Activated B cell treated with CpG ODN at 0.5 μM for 24 hours (primary cell): ENCODE results near the gene ZNF8. TPM values are rescaled to one million over a fixed set of nuclear protein-coding genes. Genes with fewer than 3 reads are reported as not detected.
"Not testable (repeated sequence)": the region's sequence is repeated elsewhere in the genome, so short reads cannot be mapped to it uniquely, and the experiment has no call there.

Experiments used
- ATAC-seq: fragments of 200-7000 bp; cut with Tn5 transposase; one replicate; pipeline ENCODE4 v1.10.0; 2021; ENCODE audit warnings: low read depth, mild to moderate bottlenecking, moderate library complexity
- CTCF ChIA-PET: fragments of 350-600 bp; sonication (Branson Sonifier 250); formaldehyde crosslinking; loops from one replicate; lab custom pipeline; 2021; ENCODE audit warnings: antibody characterized with exemption; lab: Charles Lee
- POLR2A ChIA-PET: fragments of 350-600 bp; sonication (Branson Sonifier 250); formaldehyde crosslinking; loops from one replicate; lab custom pipeline; 2021; ENCODE audit warnings: antibody characterized with exemption; lab: Charles Lee
- DNase-seq: peaks from one replicate; pipeline ENCODE4 v3.0.0; 2022
- H3K27ac Mint-ChIP-seq: one replicate; pipeline ENCODE4 v1.8.0; 2020; ENCODE audit warnings: mixed read lengths
- H3K27me3 Mint-ChIP-seq: one replicate; pipeline ENCODE4 v1.8.0; 2021; ENCODE audit warnings: mixed read lengths
- H3K36me3 Mint-ChIP-seq: one replicate; pipeline ENCODE4 v1.8.0; 2021; ENCODE audit warnings: low read depth, mixed read lengths
- H3K4me1 Mint-ChIP-seq: one replicate; pipeline ENCODE4 v1.8.0; 2021; ENCODE audit warnings: mixed read lengths
- H3K4me3 Mint-ChIP-seq: one replicate; pipeline ENCODE4 v1.8.0; 2020; ENCODE audit warnings: mild to moderate bottlenecking, mixed read lengths
- H3K9me3 Mint-ChIP-seq: one replicate; pipeline ENCODE4 v1.8.0; 2020; ENCODE audit warnings: mixed read lengths
- intact Hi-C: fragments of 100-400 bp; cut with micrococcal nuclease; formaldehyde crosslinking; loops from one replicate; pipeline ENCODE4 v1.15.1; 2024
- total RNA-seq: library from RNA; stranded (reverse); gene quantifications from 2 replicates; pipeline ENCODE4 v1.2.3, GENCODE V29; 2022
- TF ChIP-seq, protein P1 (sequence below): fragments of 200-600 bp; IDR thresholded peaks from one replicate; pipeline ENCODE4 v1.8.0; 2022; ENCODE audit warnings: antibody characterized with exemption, mild to moderate bottlenecking

The ZNF8 gene
- total RNA-seq, 1 donor from 2014 or later, result 5.3 TPM

DNA sequence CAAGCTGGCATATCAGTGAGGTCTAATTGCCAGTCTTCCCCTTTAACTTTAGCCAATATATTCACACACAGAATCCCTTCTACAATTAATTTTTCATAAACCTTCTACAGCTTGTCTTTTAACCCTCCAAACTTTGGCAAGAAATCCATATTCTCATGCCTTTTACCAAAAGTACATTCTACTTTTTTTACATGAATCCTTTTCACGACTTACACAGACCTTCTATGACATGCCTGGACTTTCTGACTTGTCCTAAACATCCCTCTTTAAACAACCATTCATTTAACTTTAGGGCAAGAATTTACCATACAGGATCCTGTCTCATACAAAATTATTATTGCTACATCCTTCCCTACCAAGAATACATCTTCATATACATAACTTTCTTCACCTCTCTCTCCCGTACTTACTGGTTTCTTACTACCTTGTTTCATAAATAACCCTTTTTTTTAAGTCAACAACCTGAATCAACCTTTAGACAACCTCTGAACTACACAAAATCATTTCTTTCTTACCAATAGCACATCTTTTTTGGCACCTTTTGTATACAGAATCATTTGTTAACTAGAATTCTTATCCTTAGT lies 26.6 kb upstream of the ZNF8 start:
- ATAC-seq (no peak), DNase-seq (no peak)
- intact Hi-C loops, result no loop called here
- Mint-ChIP-seq H3K27me3 (no peaks in the 10 kb centered on the region), H3K36me3 (peaks cover 98% of the 10 kb centered on the region), H3K4me3 (no peak overlapping the region), H3K9me3 (peaks cover 43% of the 10 kb centered on the region), H3K27ac (no peak overlapping the region), H3K4me1 (no peaks in the 10 kb centered on the region)
- POLR2A ChIA-PET, result no interaction called here
- TF ChIP-seq, protein P1, sequence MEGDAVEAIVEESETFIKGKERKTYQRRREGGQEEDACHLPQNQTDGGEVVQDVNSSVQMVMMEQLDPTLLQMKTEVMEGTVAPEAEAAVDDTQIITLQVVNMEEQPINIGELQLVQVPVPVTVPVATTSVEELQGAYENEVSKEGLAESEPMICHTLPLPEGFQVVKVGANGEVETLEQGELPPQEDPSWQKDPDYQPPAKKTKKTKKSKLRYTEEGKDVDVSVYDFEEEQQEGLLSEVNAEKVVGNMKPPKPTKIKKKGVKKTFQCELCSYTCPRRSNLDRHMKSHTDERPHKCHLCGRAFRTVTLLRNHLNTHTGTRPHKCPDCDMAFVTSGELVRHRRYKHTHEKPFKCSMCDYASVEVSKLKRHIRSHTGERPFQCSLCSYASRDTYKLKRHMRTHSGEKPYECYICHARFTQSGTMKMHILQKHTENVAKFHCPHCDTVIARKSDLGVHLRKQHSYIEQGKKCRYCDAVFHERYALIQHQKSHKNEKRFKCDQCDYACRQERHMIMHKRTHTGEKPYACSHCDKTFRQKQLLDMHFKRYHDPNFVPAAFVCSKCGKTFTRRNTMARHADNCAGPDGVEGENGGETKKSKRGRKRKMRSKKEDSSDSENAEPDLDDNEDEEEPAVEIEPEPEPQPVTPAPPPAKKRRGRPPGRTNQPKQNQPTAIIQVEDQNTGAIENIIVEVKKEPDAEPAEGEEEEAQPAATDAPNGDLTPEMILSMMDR, result no peak
- CTCF ChIA-PET, result no interaction called here

DNA sequence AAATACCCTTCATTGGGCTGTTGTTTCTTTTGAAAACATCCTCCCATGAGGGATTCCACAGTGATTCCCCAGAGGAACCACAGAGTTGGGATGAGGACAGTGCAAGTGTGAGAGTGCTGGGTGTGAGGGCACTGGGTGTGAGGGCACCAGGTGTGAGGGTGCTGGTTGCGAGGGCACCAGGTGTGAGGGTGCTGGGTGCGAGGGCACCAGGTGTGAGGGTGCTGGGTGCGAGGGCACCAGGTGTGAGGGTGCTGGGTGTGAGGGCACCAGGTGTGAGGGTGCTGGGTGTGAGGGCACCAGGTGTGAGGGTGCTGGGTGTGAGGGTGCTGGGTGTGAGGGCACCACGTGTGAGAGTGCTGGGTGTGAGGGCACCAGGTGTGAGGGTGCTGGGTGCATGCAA lies 20.5 kb upstream of the ZNF8 start:
- H3K27me3 Mint-ChIP-seq, CTCF ChIA-PET, ATAC-seq, POLR2A ChIA-PET, intact Hi-C loops, DNase-seq, H3K27ac Mint-ChIP-seq, H3K4me1 Mint-ChIP-seq, H3K4me3 Mint-ChIP-seq: not testable (repeated sequence)
- H3K36me3 Mint-ChIP-seq, result peaks cover 97% of the 10 kb centered on the region
- peaks cover 49% of the 10 kb centered on the region for H3K9me3 Mint-ChIP-seq

DNA sequence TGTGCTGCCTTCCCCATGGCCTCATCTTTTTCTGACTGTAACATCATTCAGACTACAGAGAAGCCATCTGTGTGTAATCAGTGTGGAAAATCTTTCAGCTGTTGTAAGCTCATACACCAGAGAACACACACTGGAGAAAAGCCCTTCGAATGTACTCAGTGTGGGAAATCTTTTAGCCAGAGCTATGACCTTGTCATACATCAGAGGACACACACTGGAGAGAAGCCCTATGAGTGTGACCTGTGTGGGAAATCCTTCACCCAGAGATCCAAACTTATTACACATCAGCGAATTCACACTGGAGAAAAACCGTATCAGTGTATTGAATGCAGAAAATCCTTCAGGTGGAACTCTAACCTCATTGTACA lies 17.2 kb upstream of the ZNF8 start:
- H3K4me1 Mint-ChIP-seq, result no peaks in the 10 kb centered on the region
- ChIA-PET CTCF (no interaction called here), POLR2A (no interaction called here)
- H3K27ac Mint-ChIP-seq, result no peak overlapping the region
- no peaks in the 10 kb centered on the region for H3K27me3 Mint-ChIP-seq
- intact Hi-C loops, result no loop called here
- TF ChIP-seq, protein P1, result no peak
- H3K9me3 Mint-ChIP-seq, result peaks cover 34% of the 10 kb centered on the region
- DNase-seq (no peak), ATAC-seq (no peak)
- H3K36me3 Mint-ChIP-seq, result peaks cover 75% of the 10 kb centered on the region
- H3K4me3 Mint-ChIP-seq, result no peak overlapping the region

DNA sequence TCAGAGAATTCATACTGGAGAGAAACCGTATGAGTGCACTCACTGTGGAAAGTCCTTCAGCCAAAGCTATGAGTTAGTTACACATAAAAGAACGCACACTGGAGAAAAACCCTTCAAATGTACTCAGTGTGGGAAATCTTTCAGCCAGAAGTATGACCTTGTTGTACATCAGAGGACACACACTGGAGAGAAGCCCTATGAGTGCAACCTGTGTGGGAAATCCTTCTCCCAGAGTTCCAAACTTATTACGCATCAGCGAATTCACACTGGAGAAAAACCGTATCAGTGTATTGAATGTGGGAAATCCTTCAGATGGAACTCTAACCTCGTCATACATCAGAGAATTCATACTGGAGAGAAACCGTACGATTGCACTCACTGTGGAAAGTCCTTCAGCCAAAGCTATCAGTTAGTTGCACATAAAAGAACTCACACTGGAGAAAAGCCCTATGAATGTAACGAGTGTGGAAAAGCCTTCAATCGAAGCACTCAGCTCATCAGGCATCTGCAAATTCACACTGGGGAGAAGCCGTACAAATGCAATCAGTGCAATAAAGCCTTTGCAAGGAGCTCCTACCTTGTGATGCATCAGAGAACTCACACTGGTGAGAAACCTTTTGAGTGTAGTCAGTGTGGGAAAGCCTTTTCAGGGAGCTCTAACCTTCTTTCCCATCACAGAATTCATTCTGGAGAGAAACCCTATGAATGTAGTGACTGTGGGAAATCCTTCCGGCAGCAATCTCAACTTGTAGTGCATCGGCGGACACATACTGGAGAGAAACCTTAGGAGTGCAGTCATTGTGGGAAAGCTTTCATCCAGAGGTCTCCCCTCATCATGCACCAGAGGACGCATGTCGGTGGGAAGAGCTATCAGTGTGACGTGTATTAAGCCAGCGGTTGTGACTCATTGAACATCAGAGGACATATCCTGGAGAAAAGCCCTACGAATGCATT lies 16.5 kb upstream of the ZNF8 start:
- no peak overlapping the region for H3K4me3 Mint-ChIP-seq
- TF ChIP-seq, protein P1, result no peak
- no peaks in the 10 kb centered on the region for H3K27me3 Mint-ChIP-seq
- no peaks in the 10 kb centered on the region for H3K4me1 Mint-ChIP-seq
- peaks cover 71% of the 10 kb centered on the region for H3K36me3 Mint-ChIP-seq
- DNase-seq (no peak), ATAC-seq (no peak)
- intact Hi-C loops, result no loop called here
- H3K9me3 Mint-ChIP-seq, result peaks cover 35% of the 10 kb centered on the region
- CTCF ChIA-PET, result no interaction called here
- POLR2A ChIA-PET, result no interaction called here
- H3K27ac Mint-ChIP-seq, result no peak overlapping the region

DNA sequence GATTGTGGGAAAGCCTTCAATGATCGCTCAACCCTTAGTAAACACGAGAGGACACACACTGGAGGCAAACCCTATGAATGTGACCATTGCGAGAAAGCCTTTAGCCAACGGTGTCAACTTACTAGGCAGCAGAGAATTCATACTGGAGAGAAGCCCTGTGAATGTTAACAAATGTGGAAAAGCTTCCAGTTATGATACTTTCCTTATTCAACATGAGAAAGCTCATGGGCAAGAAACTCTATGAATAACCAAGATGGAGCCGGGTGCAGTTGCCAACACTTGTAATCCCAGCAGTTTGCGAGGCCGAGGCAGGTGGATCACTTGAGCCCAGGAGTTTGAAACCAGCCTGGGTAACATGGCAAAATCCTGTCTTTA lies 15.8 kb upstream of the ZNF8 start:
- intact Hi-C loops, result no loop called here
- no peak for ATAC-seq
- Mint-ChIP-seq H3K9me3 (peaks cover 28% of the 10 kb centered on the region), H3K27ac (no peak overlapping the region), H3K4me3 (no peak overlapping the region), H3K4me1 (no peaks in the 10 kb centered on the region), H3K36me3 (peaks cover 66% of the 10 kb centered on the region), H3K27me3 (no peaks in the 10 kb centered on the region)
- TF ChIP-seq, protein P1, result no peak
- DNase-seq, result no peak
- POLR2A ChIA-PET, result no interaction called here
- CTCF ChIA-PET, result no interaction called here
